HepG2 (cell line): ENCODE results near the gene TRUB1. TPM values are rescaled to one million over a fixed set of nuclear protein-coding genes. Genes with fewer than 3 reads are reported as not detected.

Experiments
- ATAC-seq: fragments of 200-7000 bp; cut with Tn5 transposase; 3 replicates; pipeline ENCODE4 v1.9.1; 2020; ENCODE audit warnings: mild to moderate bottlenecking, moderate library complexity
- BruUV-seq: library from RNA; stranded (reverse); fragments of 400-500 nt; replicated peaks from 2 replicates; lab custom pipeline; 2021; lab: Mats Ljungman, UMichigan
- CTCF ChIA-PET: fragments of 300-600 bp; formaldehyde crosslinking; extraction: SDS; loops from one replicate; lab custom pipeline; 2021; ENCODE audit warnings: low total read pairs, inconsistent platforms, low intra/inter-chr PET ratio; lab: Yijun Ruan, JAX
- POLR2A ChIA-PET: fragments of 350-600 bp; sonication (Branson Sonifier 250); formaldehyde crosslinking; loops from one replicate; lab custom pipeline; 2020; ENCODE audit warnings: antibody characterized with exemption, inconsistent platforms; lab: Yijun Ruan, JAX
- DNase-seq: peaks from one replicate; pipeline ENCODE4 v3.0.0-alpha.2; 2015; ENCODE audit warnings: low spot score
- FAIRE-seq: peaks from 3 replicates; lab custom pipeline; 2011; peaks lifted over from hg19 to GRCh38; lab: Jason Lieb, UNC
- H2AFZ ChIP-seq: one replicate; pipeline ENCODE4 v1.6.1; 2011; ENCODE audit warnings: low read length, inconsistent platforms
- H3K27ac ChIP-seq: fragments of 300-600 bp; 3 replicates; pipeline ENCODE4 v1.8.0; 2011; ENCODE audit warnings: mixed run types, mild to moderate bottlenecking, mixed read lengths, low read length, inconsistent platforms; ENCODE audit not compliant: insufficient read depth; ENCODE audit errors: extremely low read length
- H3K27me3 ChIP-seq, 2 experiments: fragments of 200-600 bp in 1 of 2; 2 replicates in 1 of 2; 3 replicates in 1 of 2; pipeline versions ENCODE4 v1.6.0 to v1.8.0; 2011; ENCODE audit warnings: low read length in 2 of 2, mild to moderate bottlenecking in 2 of 2, moderate library complexity in 2 of 2, inconsistent platforms in 1 of 2; ENCODE audit not compliant: insufficient read depth in 2 of 2, control insufficient read depth in 1 of 2
- H3K36me3 ChIP-seq, 2 experiments: fragments of 200-600 bp in 1 of 2; replicated peaks in 1 of 2; 2 replicates in 1 of 2; 3 replicates in 1 of 2; pipeline versions ENCODE4 v1.5.1 to v1.8.0; 2011; ENCODE audit warnings: low read length in 2 of 2, inconsistent platforms in 1 of 2; ENCODE audit not compliant: insufficient read depth in 2 of 2, control insufficient read depth in 1 of 2
- H3K4me1 ChIP-seq: 2 replicates; pipeline ENCODE4 v1.5.1; 2012; ENCODE audit warnings: low read length, inconsistent platforms; ENCODE audit not compliant: insufficient read depth
- H3K4me2 ChIP-seq: 2 replicates; pipeline ENCODE4 v1.6.0; 2011; ENCODE audit warnings: low read depth, low read length, inconsistent platforms
- H3K4me3 ChIP-seq, 3 experiments: fragments of 200-600 bp in 1 of 3; sonication (generic), shearing (Covaris generic) in 1 of 3; replicated peaks in 1 of 3; 2 replicates each; pipeline ENCODE4 v1.5.1; 2011 to 2016; ENCODE audit warnings: low read length in 3 of 3, inconsistent platforms in 2 of 3, low read depth in 2 of 3, mild to moderate bottlenecking in 2 of 3, control low read depth in 1 of 3, mixed read lengths in 1 of 3; ENCODE audit not compliant: insufficient read depth in 1 of 3
- H3K79me2 ChIP-seq: one replicate; pipeline ENCODE4 v1.6.1; 2011; ENCODE audit warnings: low read length, inconsistent platforms; ENCODE audit not compliant: insufficient read depth
- H3K9ac ChIP-seq: 2 replicates; pipeline ENCODE4 v1.6.0; 2011; ENCODE audit warnings: mild to moderate bottlenecking, low read depth, low read length, inconsistent platforms; ENCODE audit not compliant: insufficient read depth
- H3K9me3 ChIP-seq: 2 replicates; pipeline ENCODE4 v1.5.1; 2012; ENCODE audit warnings: mild to moderate bottlenecking, low read length
- H4K20me1 ChIP-seq: 2 replicates; pipeline ENCODE4 v1.6.0; 2011; ENCODE audit warnings: inconsistent platforms, mild to moderate bottlenecking, low read length, moderate library complexity; ENCODE audit not compliant: insufficient read depth
- HNF4G ChIP-seq, 2 experiments: sonication (generic) in 1 of 2; formaldehyde crosslinking in 1 of 2; IDR thresholded peaks; 2 replicates each; pipeline versions ENCODE4 v1.4.0 to v1.6.1; 2011 to 2020; ENCODE audit warnings: borderline replicate concordance in 2 of 2, low read depth in 2 of 2, mild to moderate bottlenecking in 2 of 2, low read length in 1 of 2, missing genetic modification reagents in 1 of 2, moderate library complexity in 1 of 2
- HNRNPL ChIP-seq: fragments of 200-400 bp; formaldehyde crosslinking; IDR thresholded peaks from 2 replicates; pipeline ENCODE4 v1.6.1; 2017; ENCODE audit warnings: mild to moderate bottlenecking, low read depth, low read length
- MLLT10 ChIP-seq: sonication (generic); formaldehyde crosslinking; IDR thresholded peaks from 2 replicates; pipeline ENCODE4 v1.4.0; 2020; ENCODE audit warnings: missing genetic modification reagents
- NFKBIZ ChIP-seq: IDR thresholded peaks from 2 replicates; pipeline ENCODE4 v1.6.1; 2018; ENCODE audit warnings: missing genetic modification reagents, missing compliant biosample characterization
- RFX1 ChIP-seq: fragments of 450-650 bp; IDR thresholded peaks from 2 replicates; pipeline ENCODE4 v1.6.1; 2017
- SRSF4 ChIP-seq: fragments of 200-400 bp; formaldehyde crosslinking; IDR thresholded peaks from one replicate; pipeline ENCODE4 v1.6.1; 2018; ENCODE audit warnings: mild to moderate bottlenecking, low read depth, low read length, moderate library complexity; ENCODE audit not compliant: poor library complexity, severe bottlenecking
- TBX2 ChIP-seq: sonication (generic); formaldehyde crosslinking; IDR thresholded peaks from 2 replicates; pipeline ENCODE4 v1.5.0; 2020; ENCODE audit warnings: missing genetic modification reagents, mild to moderate bottlenecking, borderline replicate concordance
- ZBTB7B ChIP-seq: sonication (generic); formaldehyde crosslinking; IDR thresholded peaks from 2 replicates; pipeline ENCODE4 v1.4.0; 2020; ENCODE audit warnings: missing genetic modification reagents
- ZNF414 ChIP-seq: sonication (generic); formaldehyde crosslinking; IDR thresholded peaks from 2 replicates; pipeline ENCODE4 v1.5.0; 2020; ENCODE audit warnings: missing genetic modification reagents
- ZNF670 ChIP-seq: sonication (generic); formaldehyde crosslinking; IDR thresholded peaks from 2 replicates; pipeline ENCODE4 v1.8.0; 2022; ENCODE audit warnings: mild to moderate bottlenecking, missing genetic modification reagents, borderline replicate concordance
- whole genome bisulfite sequencing: methylation state at CpG from one replicate; pipeline ENCODE4 v1.1.6; 2017; ENCODE audit warnings: low lambda C conversion rate; 5-methylcytosine and 5-hydroxymethylcytosine counted together
- in situ Hi-C: cut with HindIII; loops from 2 replicates; pipeline ENCODE4 v1.10.0; 2017; ENCODE audit warnings: low pct_unique_long_range_greater_than_20kb; ENCODE audit not compliant: extremely low pct_ligation_motif_present
- intact Hi-C: fragments of 100-400 bp; cut with micrococcal nuclease; formaldehyde crosslinking; loops from one replicate; pipeline ENCODE4 v1.10.0; 2022; ENCODE audit not compliant: unreplicated experiment
- polyA plus RNA-seq, 8 experiments: library from polyadenylated mRNA; depleted of rRNA in 3 of 8; stranded (reverse) in 7 of 8; unstranded in 1 of 8; fragments of >200 nt; fragmentation: Illumina TruSeq in 4 of 8; extraction: Trizol in 4 of 8; gene quantifications; 2 replicates each; pipeline versions ENCODE4 v1.2.1 to v1.2.3, GENCODE V29; 2011 to 2016; ENCODE audit warnings: low read depth in 4 of 8, missing spikeins in 1 of 8, mixed read lengths in 1 of 8; ENCODE audit not compliant: insufficient read depth in 1 of 8
- total RNA-seq, 5 experiments: library from RNA; depleted of rRNA; stranded (reverse); fragments of >200 nt; fragmentation: Illumina TruSeq; extraction: Trizol; gene quantifications; 2 replicates each; pipeline ENCODE4 v1.2.3, GENCODE V29; 2016; ENCODE audit warnings: low read depth in 1 of 5
- TF ChIP-seq, protein P1 (sequence below): sonication (generic); formaldehyde crosslinking; IDR thresholded peaks from 2 replicates; pipeline ENCODE4 v1.8.0; 2022; ENCODE audit warnings: mild to moderate bottlenecking, missing genetic modification reagents, moderate library complexity
- TF ChIP-seq, protein P2 (sequence below): sonication (generic); formaldehyde crosslinking; IDR thresholded peaks from 2 replicates; pipeline ENCODE4 v1.5.0; 2020; ENCODE audit warnings: mild to moderate bottlenecking, missing genetic modification reagents
- TF ChIP-seq, protein P3 (sequence below): sonication (generic); formaldehyde crosslinking; IDR thresholded peaks from 2 replicates; pipeline ENCODE4 v1.5.0; 2020; ENCODE audit warnings: mild to moderate bottlenecking, missing genetic modification reagents, borderline replicate concordance
- TF ChIP-seq, protein P4 (sequence below): sonication (generic); formaldehyde crosslinking; IDR thresholded peaks from 2 replicates; pipeline ENCODE4 v1.4.0; 2020; ENCODE audit warnings: missing genetic modification reagents
- TF ChIP-seq, protein P5 (sequence below): sonication (generic); formaldehyde crosslinking; IDR thresholded peaks from 2 replicates; pipeline ENCODE4 v1.8.1; 2023; ENCODE audit warnings: missing genetic modification reagents, mild to moderate bottlenecking, borderline replicate concordance

Gene TRUB1
- total and polyA plus RNA-seq, 2 of the 13 experiments (the other 11 are each of a cell fraction or from before 2014, with no cell fraction given) = 10.6 to 38.9 TPM

DNA sequence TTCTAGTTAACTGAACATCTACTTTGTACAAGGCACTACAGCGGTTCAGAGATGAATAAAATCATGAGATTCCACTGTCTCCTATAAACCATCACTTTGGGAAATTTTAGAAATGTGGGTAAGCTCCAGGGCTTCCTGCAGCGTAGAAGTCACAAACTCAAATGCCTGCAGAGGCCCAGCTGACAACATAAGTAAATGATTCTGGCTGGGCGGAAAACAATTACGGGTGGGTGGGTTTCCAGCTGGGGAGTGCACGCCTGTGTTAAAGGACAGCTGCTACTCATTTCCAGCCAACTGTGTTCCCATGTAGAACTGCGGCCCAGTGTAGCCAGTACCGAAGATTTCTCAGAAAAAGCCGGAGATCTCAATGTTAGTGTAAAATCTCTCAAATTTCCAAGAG, 85.7 kb downstream of the TRUB1 start:
- no peaks in the 10 kb centered on the region for H4K20me1 ChIP-seq
- H2AFZ ChIP-seq = no peak overlapping the region
- no peak for DNase-seq
- WGBS = 63% methylated on average over 6 of the region's 8 CpGs
- intact Hi-C loops (no loop called here), in situ Hi-C loops (no loop called here)
- no peaks in the 10 kb centered on the region for H3K79me2 ChIP-seq
- no peak overlapping the region for H3K9ac ChIP-seq
- ChIA-PET CTCF (no interaction called here), POLR2A (no interaction called here)
- no peaks in the 10 kb centered on the region for H3K9me3 ChIP-seq
- no peak for ATAC-seq
- no peak overlapping the region for H3K4me2 ChIP-seq
- H3K36me3 ChIP-seq = no peaks in the 10 kb centered on the region
- BruUV-seq = no TSS peak
- H3K27me3 ChIP-seq = no peaks in the 10 kb centered on the region
- FAIRE-seq = no peak
- no peaks in the 10 kb centered on the region for H3K4me1 ChIP-seq
- no peak overlapping the region for H3K27ac ChIP-seq
- H3K4me3 ChIP-seq = no peak overlapping the region
- TF ChIP-seq, protein P1, sequence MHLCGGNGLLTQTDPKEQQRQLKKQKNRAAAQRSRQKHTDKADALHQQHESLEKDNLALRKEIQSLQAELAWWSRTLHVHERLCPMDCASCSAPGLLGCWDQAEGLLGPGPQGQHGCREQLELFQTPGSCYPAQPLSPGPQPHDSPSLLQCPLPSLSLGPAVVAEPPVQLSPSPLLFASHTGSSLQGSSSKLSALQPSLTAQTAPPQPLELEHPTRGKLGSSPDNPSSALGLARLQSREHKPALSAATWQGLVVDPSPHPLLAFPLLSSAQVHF (CRISPR knock-in tag) = no peak
- no peak for TF ChIP-seq ZNF414 (CRISPR knock-in tag)
- TF ChIP-seq, protein P2, sequence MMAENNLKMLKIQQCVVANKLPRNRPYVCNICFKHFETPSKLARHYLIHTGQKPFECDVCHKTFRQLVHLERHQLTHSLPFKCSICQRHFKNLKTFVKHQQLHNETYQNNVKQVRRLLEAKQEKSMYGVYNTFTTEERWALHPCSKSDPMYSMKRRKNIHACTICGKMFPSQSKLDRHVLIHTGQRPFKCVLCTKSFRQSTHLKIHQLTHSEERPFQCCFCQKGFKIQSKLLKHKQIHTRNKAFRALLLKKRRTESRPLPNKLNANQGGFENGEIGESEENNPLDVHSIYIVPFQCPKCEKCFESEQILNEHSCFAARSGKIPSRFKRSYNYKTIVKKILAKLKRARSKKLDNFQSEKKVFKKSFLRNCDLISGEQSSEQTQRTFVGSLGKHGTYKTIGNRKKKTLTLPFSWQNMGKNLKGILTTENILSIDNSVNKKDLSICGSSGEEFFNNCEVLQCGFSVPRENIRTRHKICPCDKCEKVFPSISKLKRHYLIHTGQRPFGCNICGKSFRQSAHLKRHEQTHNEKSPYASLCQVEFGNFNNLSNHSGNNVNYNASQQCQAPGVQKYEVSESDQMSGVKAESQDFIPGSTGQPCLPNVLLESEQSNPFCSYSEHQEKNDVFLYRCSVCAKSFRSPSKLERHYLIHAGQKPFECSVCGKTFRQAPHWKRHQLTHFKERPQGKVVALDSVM = no peak
- TF ChIP-seq TBX2 (CRISPR knock-in tag) = no peak
- no peak for TF ChIP-seq RFX1
- no peak for TF ChIP-seq NFKBIZ (CRISPR knock-in tag)
- TF ChIP-seq, protein P3, sequence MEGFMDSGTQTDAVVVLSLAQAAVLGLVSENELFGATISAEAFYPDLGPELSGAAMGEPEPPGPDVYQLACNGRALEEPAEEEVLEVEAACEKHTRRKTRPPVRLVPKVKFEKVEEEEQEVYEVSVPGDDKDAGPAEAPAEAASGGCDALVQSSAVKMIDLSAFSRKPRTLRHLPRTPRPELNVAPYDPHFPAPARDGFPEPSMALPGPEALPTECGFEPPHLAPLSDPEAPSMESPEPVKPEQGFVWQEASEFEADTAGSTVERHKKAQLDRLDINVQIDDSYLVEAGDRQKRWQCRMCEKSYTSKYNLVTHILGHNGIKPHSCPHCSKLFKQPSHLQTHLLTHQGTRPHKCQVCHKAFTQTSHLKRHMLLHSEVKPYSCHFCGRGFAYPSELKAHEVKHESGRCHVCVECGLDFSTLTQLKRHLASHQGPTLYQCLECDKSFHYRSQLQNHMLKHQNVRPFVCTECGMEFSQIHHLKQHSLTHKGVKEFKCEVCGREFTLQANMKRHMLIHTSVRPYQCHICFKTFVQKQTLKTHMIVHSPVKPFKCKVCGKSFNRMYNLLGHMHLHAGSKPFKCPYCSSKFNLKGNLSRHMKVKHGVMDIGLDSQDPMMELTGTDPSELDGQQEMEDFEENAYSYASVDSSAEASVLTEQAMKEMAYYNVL (CRISPR knock-in tag) = no peak
- no peak for TF ChIP-seq HNRNPL
- no peak for TF ChIP-seq SRSF4
- TF ChIP-seq, protein P4, sequence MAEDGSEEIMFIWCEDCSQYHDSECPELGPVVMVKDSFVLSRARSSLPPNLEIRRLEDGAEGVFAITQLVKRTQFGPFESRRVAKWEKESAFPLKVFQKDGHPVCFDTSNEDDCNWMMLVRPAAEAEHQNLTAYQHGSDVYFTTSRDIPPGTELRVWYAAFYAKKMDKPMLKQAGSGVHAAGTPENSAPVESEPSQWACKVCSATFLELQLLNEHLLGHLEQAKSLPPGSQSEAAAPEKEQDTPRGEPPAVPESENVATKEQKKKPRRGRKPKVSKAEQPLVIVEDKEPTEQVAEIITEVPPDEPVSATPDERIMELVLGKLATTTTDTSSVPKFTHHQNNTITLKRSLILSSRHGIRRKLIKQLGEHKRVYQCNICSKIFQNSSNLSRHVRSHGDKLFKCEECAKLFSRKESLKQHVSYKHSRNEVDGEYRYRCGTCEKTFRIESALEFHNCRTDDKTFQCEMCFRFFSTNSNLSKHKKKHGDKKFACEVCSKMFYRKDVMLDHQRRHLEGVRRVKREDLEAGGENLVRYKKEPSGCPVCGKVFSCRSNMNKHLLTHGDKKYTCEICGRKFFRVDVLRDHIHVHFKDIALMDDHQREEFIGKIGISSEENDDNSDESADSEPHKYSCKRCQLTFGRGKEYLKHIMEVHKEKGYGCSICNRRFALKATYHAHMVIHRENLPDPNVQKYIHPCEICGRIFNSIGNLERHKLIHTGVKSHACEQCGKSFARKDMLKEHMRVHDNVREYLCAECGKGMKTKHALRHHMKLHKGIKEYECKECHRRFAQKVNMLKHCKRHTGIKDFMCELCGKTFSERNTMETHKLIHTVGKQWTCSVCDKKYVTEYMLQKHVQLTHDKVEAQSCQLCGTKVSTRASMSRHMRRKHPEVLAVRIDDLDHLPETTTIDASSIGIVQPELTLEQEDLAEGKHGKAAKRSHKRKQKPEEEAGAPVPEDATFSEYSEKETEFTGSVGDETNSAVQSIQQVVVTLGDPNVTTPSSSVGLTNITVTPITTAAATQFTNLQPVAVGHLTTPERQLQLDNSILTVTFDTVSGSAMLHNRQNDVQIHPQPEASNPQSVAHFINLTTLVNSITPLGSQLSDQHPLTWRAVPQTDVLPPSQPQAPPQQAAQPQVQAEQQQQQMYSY (CRISPR knock-in tag) = no peak
- TF ChIP-seq MLLT10 (CRISPR knock-in tag) = no peak
- no peak for TF ChIP-seq ZNF670 (CRISPR knock-in tag)
- TF ChIP-seq HNF4G (IDR thresholded peaks at IDR 0.05; ENCODE audit: borderline replicate concordance, low read depth, low read length) = no peak
- no peak for TF ChIP-seq HNF4G (CRISPR knock-in tag; IDR thresholded peaks at IDR 0.05; ENCODE audit: borderline replicate concordance, low read depth)
- no peak for TF ChIP-seq ZBTB7B (CRISPR knock-in tag)
- TF ChIP-seq, protein P5, sequence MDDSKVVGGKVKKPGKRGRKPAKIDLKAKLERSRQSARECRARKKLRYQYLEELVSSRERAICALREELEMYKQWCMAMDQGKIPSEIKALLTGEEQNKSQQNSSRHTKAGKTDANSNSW (CRISPR knock-in tag) = no peak
